Activated B cell treated with CpG ODN at 0.5 μM for 24 hours (primary cell): Measurements from ENCODE around the gene CD84. TPM values are rescaled to one million over a fixed set of nuclear protein-coding genes. Genes with fewer than 3 reads are reported as not detected.

Source experiments
- ATAC-seq: fragments of 200-7000 bp; cut with Tn5 transposase; one replicate; pipeline ENCODE4 v1.10.0; 2021; ENCODE audit warnings: low read depth, mild to moderate bottlenecking, moderate library complexity
- CTCF ChIA-PET: fragments of 350-600 bp; sonication (Branson Sonifier 250); formaldehyde crosslinking; loops from one replicate; lab custom pipeline; 2021; ENCODE audit warnings: antibody characterized with exemption; lab: Charles Lee
- POLR2A ChIA-PET: fragments of 350-600 bp; sonication (Branson Sonifier 250); formaldehyde crosslinking; loops from one replicate; lab custom pipeline; 2021; ENCODE audit warnings: antibody characterized with exemption; lab: Charles Lee
- DNase-seq: peaks from one replicate; pipeline ENCODE4 v3.0.0; 2022
- H3K27ac Mint-ChIP-seq: one replicate; pipeline ENCODE4 v1.8.0; 2020; ENCODE audit warnings: mixed read lengths
- H3K27me3 Mint-ChIP-seq: one replicate; pipeline ENCODE4 v1.8.0; 2021; ENCODE audit warnings: mixed read lengths
- H3K36me3 Mint-ChIP-seq: one replicate; pipeline ENCODE4 v1.8.0; 2021; ENCODE audit warnings: low read depth, mixed read lengths
- H3K4me1 Mint-ChIP-seq: one replicate; pipeline ENCODE4 v1.8.0; 2021; ENCODE audit warnings: mixed read lengths
- H3K4me3 Mint-ChIP-seq: one replicate; pipeline ENCODE4 v1.8.0; 2020; ENCODE audit warnings: mild to moderate bottlenecking, mixed read lengths
- H3K9me3 Mint-ChIP-seq: one replicate; pipeline ENCODE4 v1.8.0; 2020; ENCODE audit warnings: mixed read lengths
- intact Hi-C: fragments of 100-400 bp; cut with micrococcal nuclease; formaldehyde crosslinking; loops from one replicate; pipeline ENCODE4 v1.15.1; 2024
- total RNA-seq: library from RNA; stranded (reverse); gene quantifications from 2 replicates; pipeline ENCODE4 v1.2.3, GENCODE V29; 2022
- TF ChIP-seq, protein P1 (sequence below): fragments of 200-600 bp; IDR thresholded peaks from one replicate; pipeline ENCODE4 v1.8.0; 2022; ENCODE audit warnings: antibody characterized with exemption, mild to moderate bottlenecking

Gene CD84
- total RNA-seq, 1 donor from 2014 or later, result 65.5 TPM

DNA sequence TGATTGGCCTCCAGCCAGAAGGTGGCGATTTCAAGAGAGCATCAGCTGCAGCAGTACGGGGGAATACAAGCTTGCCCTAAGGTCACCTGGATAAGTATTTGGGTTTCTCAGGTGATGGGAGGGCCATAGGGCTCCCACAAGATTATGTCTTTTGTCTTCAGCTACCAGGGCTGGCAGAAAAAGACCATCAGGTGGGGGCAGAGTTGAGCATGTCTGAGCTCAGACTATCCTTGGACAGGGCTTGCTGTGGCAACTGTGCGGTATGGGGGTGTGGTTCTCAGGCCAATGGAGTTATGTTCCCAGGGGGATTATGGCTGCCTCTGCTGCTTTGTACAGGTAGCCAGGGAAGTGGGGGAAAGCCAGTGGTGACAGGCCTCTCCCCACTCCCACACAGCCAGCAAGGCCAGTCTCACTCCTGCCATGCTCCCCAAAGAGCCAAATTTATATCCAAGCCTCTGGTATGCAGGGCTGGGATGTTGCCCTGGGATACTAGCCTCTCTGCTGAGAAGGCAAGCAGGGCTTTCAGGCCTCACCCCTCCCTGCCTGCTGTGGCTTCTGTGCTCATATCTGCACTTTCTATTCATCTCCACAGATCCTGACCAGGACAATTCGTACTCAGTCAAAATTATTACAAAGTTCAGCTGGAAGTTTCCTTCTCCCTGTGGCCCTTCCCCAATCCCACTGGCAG, 26.6 kb upstream of the CD84 start:
- DNase-seq (no peak), ATAC-seq (no peak)
- Mint-ChIP-seq H3K36me3 (peaks cover 52% of the 10 kb centered on the region), H3K9me3 (peaks cover 14% of the 10 kb centered on the region), H3K4me3 (no peak overlapping the region), H3K4me1 (peaks cover 31% of the 10 kb centered on the region), H3K27me3 (no peaks in the 10 kb centered on the region), H3K27ac (peak overlapping the region; percentile 84)
- CTCF ChIA-PET, result interaction anchor here (0.5 to 9.0 kb wide), 27 partner anchors 8 to 345 kb away, joined by 3 to 175 read pairs (median 4); partner anchors contain the start of gene SLAMF6
- intact Hi-C loops, result loop anchor here (2.0 to 10.0 kb wide), 2 partner anchors 117 to 411 kb away; partner anchors contain the start of gene CASQ1
- TF ChIP-seq, protein P1, sequence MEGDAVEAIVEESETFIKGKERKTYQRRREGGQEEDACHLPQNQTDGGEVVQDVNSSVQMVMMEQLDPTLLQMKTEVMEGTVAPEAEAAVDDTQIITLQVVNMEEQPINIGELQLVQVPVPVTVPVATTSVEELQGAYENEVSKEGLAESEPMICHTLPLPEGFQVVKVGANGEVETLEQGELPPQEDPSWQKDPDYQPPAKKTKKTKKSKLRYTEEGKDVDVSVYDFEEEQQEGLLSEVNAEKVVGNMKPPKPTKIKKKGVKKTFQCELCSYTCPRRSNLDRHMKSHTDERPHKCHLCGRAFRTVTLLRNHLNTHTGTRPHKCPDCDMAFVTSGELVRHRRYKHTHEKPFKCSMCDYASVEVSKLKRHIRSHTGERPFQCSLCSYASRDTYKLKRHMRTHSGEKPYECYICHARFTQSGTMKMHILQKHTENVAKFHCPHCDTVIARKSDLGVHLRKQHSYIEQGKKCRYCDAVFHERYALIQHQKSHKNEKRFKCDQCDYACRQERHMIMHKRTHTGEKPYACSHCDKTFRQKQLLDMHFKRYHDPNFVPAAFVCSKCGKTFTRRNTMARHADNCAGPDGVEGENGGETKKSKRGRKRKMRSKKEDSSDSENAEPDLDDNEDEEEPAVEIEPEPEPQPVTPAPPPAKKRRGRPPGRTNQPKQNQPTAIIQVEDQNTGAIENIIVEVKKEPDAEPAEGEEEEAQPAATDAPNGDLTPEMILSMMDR, result no peak
- POLR2A ChIA-PET, result interaction anchor here (1.1 to 4.0 kb wide), 8 partner anchors 56 to 177 kb away, joined by 3 to 23 read pairs (median 5); no protein-coding TSS in a partner anchor

DNA sequence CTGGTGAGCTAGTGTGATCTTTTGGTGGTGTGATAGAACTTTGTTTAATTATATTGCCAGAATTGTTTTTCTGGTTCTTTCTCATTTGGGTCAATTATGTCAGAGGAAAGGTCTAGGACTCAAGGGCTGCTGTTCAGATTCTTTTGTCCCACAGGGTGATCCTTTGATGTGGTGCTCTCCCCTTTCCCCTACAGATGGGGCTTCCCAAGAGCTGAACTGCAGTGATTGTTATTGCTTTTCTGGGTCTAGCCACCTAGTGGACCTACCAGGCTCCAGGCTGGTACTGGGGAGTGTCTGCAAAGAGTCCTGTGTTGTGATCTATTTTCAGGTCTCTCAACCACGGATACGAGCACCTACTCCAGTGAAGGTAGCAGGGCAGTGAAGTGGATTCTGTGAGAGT, 25.9 kb upstream of the CD84 start:
- H3K4me3 Mint-ChIP-seq, result no peak overlapping the region
- H3K27me3 Mint-ChIP-seq, result no peaks in the 10 kb centered on the region
- peak overlapping the region; percentile 84 for H3K27ac Mint-ChIP-seq
- intact Hi-C loops, result loop anchor here (10.0 kb wide), 1 partner anchor 410 kb away; the partner anchor contains the start of gene CASQ1
- peaks cover 14% of the 10 kb centered on the region for H3K9me3 Mint-ChIP-seq
- CTCF ChIA-PET, result interaction anchor here (1.1 to 9.0 kb wide), 8 partner anchors 56 to 175 kb away, joined by 4 to 175 read pairs (median 18); partner anchors contain the start of gene SLAMF6
- H3K36me3 Mint-ChIP-seq, result peaks cover 45% of the 10 kb centered on the region
- TF ChIP-seq, protein P1, result no peak
- DNase-seq (no peak), ATAC-seq (no peak)
- H3K4me1 Mint-ChIP-seq, result peaks cover 31% of the 10 kb centered on the region
- POLR2A ChIA-PET, result interaction anchor here (1.1 to 4.0 kb wide), 5 partner anchors 56 to 176 kb away, joined by 3 to 23 read pairs (median 4); no protein-coding TSS in a partner anchor

DNA sequence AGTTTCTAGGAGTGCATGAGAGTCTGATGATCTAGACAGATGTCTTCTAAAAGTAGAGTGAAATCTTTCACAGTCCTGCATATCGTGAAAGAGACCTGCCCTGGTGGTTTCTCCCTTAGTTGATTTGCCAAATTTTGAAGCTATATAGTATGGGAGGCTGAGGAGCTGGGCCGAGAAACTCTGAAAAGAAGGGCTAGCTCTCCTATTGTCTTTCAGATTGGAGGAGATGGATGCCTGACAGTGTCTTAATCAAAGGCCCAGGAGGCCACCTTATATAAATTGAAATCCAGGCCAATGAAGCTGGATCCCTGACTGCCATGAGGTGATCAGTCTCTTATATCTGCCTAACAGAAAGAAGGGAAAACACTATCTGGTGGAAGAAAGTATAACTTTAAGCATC, 18.4 kb upstream of the CD84 start:
- CTCF ChIA-PET, result interaction anchor here (0.6 to 1.3 kb wide), 3 partner anchors 9 to 54 kb away, joined by 3 to 6 read pairs (median 3); no protein-coding TSS in a partner anchor
- POLR2A ChIA-PET, result no interaction called here
- DNase-seq (no peak), ATAC-seq (no peak)
- no peak overlapping the region for H3K4me3 Mint-ChIP-seq
- no peaks in the 10 kb centered on the region for H3K27me3 Mint-ChIP-seq
- no peaks in the 10 kb centered on the region for H3K4me1 Mint-ChIP-seq
- intact Hi-C loops, result no loop called here
- peaks cover 5% of the 10 kb centered on the region for H3K36me3 Mint-ChIP-seq
- peaks cover 16% of the 10 kb centered on the region for H3K9me3 Mint-ChIP-seq
- TF ChIP-seq, protein P1, result no peak
- H3K27ac Mint-ChIP-seq, result no peak overlapping the region

DNA sequence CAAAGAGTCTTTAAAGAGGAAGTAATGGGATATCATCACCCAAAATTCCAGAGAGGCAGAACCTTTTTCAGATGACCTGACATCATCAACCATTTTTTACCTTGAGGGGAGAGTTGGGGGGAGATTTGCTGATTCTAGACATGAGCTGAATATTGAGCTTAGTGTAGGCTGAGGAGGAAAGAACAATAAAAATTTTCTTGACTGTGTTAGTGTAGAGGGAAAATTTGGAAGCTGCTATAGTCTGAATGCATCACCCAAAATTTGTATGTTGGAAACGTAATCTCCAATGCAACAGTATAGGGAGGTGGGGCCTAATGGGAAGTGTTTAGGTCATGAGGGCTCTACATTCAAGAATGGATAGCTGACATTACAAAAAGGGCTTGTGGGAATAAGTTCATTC, 17.8 kb upstream of the CD84 start:
- TF ChIP-seq, protein P1, result no peak
- peaks cover 5% of the 10 kb centered on the region for H3K36me3 Mint-ChIP-seq
- peaks cover 18% of the 10 kb centered on the region for H3K9me3 Mint-ChIP-seq
- ChIA-PET CTCF (interaction anchor here (0.9 to 1.3 kb wide), 2 partner anchors 10 to 54 kb away, joined by 3 to 6 read pairs; no protein-coding TSS in a partner anchor), POLR2A (no interaction called here)
- DNase-seq, result no peak
- H3K4me1 Mint-ChIP-seq, result no peaks in the 10 kb centered on the region
- no peak overlapping the region for H3K27ac Mint-ChIP-seq
- no peak for ATAC-seq
- H3K4me3 Mint-ChIP-seq, result no peak overlapping the region
- no peaks in the 10 kb centered on the region for H3K27me3 Mint-ChIP-seq
- intact Hi-C loops, result no loop called here

DNA sequence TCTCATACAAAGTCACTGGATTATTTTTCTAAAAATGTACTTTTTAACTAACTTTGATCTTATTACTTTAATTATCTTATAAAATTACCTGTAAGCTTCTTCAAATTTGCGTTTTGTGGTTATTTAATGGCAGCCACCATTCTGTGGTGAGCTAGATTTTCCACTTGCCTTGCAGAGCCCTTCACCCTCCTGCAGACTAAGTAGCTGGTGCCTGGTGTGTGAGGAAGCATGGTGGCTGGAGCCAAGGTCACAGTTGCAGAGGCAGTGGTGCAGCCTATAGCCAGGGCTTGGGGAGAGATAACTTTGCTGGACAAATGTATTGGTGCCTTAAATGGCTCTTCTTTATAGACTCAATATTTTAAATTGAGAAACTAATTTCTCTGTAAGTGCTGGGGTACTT, 11.2 kb upstream of the CD84 start:
- ATAC-seq (no peak), DNase-seq (no peak)
- TF ChIP-seq, protein P1, result no peak
- ChIA-PET CTCF (interaction anchor here (1.2 to 1.7 kb wide), 2 partner anchors 16 to 41 kb away, joined by 3 to 4 read pairs; no protein-coding TSS in a partner anchor), POLR2A (interaction anchor here (0.6 kb wide), 1 partner anchor 150 kb away, joined by 3 read pairs; no protein-coding TSS in a partner anchor)
- intact Hi-C loops, result no loop called here
- Mint-ChIP-seq H3K36me3 (peaks cover 5% of the 10 kb centered on the region), H3K4me3 (no peak overlapping the region), H3K27ac (no peak overlapping the region), H3K9me3 (peaks cover 11% of the 10 kb centered on the region), H3K4me1 (peaks cover 9% of the 10 kb centered on the region), H3K27me3 (no peaks in the 10 kb centered on the region)
